Neural cell (in vitro differentiated cells): ENCODE data around the gene CDO1.

Experiments
- EP300 ChIP-seq: fragments of 450-650 bp; conservative IDR thresholded peaks from 2 replicates; pipeline ENCODE4 v1.6.1; 2014; ENCODE audit warnings: antibody characterized with exemption, mild to moderate bottlenecking, moderate library complexity; ENCODE audit not compliant: poor library complexity, severe bottlenecking
- TF ChIP-seq, protein P1 (sequence below): fragments of 450-650 bp; IDR thresholded peaks from 2 replicates; pipeline ENCODE4 v1.5.1; 2014; ENCODE audit warnings: antibody characterized with exemption, mild to moderate bottlenecking, moderate library complexity; ENCODE audit not compliant: poor library complexity, severe bottlenecking

DNA sequence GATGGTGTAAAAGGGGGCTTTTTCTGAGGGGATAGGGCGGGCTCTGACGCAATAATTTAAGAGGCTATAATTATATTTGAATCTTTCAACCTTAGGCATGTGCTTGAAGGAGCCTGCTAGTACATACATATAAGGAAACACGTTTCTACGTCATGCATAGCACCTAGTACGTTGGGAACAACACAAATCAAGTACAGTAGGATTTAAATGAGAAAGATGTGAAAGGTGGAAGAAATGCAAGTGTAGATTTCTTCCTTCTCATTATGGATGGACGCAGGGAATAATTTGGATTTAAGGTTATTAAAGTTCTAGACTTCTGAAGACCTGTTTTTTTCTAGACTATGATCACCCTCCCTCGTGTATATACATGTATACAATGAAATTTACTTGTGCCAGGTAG, 927 bp upstream of the CDO1 start:
- TF ChIP-seq, protein P1, sequence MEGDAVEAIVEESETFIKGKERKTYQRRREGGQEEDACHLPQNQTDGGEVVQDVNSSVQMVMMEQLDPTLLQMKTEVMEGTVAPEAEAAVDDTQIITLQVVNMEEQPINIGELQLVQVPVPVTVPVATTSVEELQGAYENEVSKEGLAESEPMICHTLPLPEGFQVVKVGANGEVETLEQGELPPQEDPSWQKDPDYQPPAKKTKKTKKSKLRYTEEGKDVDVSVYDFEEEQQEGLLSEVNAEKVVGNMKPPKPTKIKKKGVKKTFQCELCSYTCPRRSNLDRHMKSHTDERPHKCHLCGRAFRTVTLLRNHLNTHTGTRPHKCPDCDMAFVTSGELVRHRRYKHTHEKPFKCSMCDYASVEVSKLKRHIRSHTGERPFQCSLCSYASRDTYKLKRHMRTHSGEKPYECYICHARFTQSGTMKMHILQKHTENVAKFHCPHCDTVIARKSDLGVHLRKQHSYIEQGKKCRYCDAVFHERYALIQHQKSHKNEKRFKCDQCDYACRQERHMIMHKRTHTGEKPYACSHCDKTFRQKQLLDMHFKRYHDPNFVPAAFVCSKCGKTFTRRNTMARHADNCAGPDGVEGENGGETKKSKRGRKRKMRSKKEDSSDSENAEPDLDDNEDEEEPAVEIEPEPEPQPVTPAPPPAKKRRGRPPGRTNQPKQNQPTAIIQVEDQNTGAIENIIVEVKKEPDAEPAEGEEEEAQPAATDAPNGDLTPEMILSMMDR = no peak
- TF ChIP-seq EP300 = no peak
